ENCODE data around the gene ABCB8.
"Not testable (repeated sequence)": the region's sequence is repeated elsewhere in the genome, so short reads cannot be mapped to it uniquely, and the experiment has no call there.

ABCB8 gene

DNA sequence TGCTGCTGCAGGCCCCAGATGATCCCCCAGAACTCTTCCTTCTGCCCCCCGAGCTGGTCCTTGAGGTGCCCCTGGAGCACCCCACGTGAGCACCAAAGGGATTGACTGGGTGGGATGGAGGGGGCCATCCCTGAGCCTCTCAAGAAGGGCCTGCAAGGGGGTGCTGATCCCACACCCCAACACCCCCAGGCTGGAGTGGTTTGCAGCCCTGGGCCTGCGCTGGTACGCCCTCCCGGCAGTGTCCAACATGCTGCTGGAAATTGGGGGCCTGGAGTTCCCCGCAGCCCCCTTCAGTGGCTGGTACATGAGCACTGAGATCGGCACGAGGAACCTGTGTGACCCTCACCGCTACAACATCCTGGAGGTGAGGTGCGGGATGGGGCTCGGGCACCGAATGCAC is 29.2 kb upstream of the ABCB8 start:
- no peak for DNase-seq

- no peak for DNase-seq
Observed at GRCh38 chr7:150999497-151000230, 28.6 kb upstream of the ABCB8 start.

DNA sequence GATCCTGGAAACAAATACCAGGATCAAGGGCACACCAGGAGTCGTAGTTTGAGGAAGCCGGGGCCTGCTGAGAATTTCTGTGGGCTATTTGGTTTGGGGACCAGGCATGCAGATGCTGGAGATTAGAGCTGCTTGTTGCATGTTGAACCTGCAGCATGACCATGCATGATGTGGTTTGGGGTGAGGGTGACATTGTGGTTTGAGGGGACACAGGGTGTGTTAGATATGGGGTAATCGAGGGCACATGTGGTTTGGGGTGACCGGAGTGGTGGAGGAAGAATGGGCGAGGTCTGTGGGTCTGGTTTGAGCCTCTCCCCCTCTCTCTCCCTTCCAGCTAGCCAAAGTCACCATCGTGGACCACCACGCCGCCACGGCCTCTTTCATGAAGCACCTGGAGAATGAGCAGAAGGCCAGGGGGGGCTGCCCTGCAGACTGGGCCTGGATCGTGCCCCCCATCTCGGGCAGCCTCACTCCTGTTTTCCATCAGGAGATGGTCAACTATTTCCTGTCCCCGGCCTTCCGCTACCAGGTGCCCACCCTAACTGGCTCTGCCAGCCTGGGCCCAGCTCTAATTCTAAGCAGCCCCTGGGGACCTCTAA is 27.3 kb upstream of the ABCB8 start:
- DNase-seq: no peak

GRCh38 chr7:151001546-151001945 is 26.7 kb upstream of the ABCB8 start:
- DNase-seq: no peak

DNA sequence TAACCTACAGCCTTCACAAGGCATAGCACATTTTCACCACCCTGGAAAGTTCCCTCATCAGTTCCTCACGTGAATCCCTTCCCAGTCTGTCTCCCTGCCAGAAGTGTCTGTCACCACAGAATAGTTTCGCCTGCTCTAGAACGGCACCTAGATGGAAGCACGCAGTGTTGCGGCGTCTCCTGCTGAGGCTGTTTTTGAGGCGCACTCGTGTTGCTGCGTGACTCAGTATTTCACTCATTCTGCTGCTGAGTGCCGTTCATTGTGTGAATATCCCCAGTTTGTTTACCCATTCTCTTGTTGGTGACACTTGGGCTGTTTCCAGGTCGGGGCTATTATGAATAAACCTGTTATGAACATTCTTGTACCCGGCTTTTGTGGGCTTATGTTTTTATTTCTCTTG is 24.7 kb upstream of the ABCB8 start:
- DNase-seq: no peak

DNA sequence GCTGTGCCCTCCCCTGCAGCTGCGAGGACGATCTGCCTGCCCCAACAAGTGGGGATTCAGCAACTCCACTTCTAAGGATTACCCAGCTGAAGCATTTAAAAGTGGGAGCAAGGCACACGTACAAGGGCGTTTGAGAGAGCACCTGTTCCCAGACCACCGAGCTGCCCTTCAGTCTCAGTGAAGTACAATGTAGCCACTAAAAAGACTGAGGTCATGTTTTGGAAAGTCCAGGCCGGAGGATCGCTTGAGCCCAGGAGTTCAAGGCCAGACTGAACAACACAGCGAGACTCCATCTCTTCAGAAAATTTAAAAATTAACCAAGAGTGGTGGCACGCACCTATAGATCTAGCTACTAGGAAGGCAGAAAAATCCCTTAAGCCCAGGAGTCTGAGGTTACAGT is 22.7 kb upstream of the ABCB8 start:
- no peak for DNase-seq

GRCh38 chr7:151006590-151007300 is 21.5 kb upstream of the ABCB8 start:
- DNase-seq: no peak

- DNase-seq: no peak
Observed at GRCh38 chr7:151007469-151007898, 20.8 kb upstream of the ABCB8 start.

GRCh38 chr7:151008143-151008510 is 20.1 kb upstream of the ABCB8 start:
- DNase-seq: no peak

DNA sequence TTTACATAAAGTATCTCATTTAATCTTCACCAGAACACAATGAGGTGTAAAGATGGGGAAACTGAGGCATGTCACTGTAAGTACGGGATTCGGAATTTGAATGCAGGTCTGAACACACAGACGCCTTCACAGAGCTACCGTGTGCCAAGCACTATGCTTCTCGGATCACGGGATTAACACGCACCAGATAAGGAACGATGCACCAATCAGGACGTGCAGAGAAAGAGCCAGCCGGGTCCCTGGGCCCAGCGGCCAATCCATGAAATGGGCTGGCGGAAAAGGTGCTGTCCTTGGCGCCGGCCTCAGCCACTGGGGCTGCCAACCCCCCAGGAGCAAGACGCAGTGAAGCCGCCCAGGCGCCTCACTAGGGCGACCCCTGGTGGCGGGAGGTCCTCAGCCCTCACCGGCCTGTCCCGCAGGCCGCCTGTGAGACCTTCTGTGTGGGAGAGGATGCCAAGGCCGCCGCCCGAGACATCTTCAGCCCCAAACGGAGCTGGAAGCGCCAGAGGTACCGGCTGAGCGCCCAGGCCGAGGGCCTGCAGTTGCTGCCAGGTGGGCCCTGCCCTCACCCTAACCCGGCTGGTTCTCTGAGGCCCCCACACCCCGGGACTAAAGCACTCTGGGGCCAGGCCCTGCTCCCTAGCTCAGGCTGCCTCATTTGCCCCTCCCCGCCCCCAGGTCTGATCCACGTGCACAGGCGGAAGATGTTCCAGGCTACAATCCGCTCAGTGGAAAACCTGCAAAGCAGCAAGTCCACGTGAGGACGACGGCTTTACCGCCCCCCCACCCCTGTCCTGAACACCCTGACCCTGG is 19.5 kb upstream of the ABCB8 start:
- peak; percentile 48 to 49 for DNase-seq

DNA sequence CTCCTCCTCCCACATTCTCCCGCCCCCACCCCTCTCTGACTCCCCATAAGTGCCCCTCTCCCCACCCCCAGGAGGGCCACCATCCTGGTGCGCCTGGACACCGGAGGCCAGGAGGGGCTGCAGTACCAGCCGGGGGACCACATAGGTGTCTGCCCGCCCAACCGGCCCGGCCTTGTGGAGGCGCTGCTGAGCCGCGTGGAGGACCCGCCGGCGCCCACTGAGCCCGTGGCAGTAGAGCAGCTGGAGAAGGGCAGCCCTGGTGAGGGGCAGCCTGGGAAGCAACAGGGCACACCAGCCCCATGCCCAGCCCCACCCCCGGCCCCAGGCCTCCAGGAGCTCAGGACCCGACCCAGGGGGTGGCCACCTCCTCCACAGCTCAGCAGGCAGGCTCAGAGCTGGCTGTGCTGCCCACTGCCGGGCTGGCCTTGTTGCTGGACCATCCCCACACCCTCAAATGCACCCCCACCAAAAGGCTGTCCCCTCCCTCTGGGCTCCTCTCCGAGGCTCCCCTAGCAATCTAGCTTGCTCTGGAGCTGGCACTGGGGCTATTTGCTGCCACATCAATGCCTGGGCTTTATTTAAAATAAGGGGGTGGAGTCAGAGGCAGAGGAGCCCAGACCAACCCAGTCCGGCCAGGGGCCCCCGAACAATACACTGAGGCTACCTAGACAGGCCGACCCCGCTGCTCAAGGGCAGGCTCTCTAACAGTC is 18.8 kb upstream of the ABCB8 start:
- no peak for DNase-seq

- no peak for DNase-seq
Observed at GRCh38 chr7:151010037-151010306, 18.3 kb upstream of the ABCB8 start.

- DNase-seq: peak in 1 of 2 donors; percentile 12
Observed at GRCh38 chr7:151010307-151011096, 17.7 kb upstream of the ABCB8 start.

DNA sequence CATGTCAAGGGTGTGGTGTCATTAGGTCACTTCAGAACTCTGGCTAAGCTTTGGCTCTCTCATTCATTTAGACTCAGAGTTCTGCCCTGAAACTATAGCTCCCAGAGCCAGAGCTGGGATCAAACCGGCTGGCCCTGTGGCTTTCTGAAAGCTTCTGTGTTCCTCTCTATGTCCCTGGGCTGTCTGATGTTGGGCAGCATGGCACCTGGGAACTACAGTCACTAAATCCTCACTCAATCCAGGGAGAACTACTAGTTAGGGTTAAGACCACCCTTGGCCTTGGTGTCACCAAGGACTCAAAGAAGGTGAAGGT is 17.2 kb upstream of the ABCB8 start:
- DNase-seq: no peak

DNA sequence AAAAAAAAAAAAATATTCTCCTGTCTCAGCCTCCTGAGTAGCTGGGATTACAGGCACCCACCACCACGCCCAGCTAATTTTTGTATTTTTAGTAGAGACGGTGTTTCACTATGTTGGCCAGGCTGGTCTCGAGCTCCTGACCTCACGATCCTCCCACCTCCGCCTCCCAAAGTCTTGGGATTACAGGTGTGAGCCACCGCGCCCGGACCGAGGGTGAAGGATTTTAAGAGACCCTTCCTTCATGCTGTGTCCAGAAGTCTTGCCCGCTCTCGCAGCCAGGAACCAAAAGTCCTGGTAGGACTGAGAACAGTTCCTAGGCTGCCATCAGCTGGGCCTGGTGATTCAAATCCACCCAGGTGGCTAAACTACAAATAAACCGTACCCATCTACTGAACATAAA is 16.6 kb upstream of the ABCB8 start:
- DNase-seq: not testable (repeated sequence)

DNA sequence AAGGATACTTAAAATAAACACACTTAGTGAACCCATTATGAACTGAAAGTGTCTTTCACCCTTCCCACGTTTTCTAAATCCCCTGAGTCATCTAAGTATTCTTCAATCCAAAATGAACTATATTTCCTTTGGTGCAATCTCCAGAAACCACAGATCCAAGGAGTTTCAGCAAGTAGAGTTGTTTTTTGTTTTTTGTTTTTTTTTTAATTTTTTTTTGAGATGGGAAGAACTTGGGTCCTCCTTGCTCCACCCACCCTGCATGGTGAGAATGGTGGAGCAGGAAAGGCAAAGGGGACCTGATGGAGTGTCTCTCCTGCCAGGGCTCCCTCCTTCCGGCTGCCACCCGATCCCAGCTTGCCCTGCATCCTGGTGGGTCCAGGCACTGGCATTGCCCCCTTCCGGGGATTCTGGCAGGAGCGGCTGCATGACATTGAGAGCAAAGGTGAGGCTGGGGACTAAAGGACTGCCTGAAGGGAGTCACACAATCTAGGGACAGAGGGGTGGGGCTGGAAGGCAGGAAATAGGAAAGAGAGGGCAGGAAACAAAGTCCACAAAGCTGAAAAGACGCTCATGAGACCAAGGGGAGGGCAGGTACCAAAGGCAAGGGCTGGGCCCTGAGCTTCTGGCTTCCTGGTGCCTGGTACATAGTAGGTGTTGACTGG is 16.1 kb upstream of the ABCB8 start:
- no peak for DNase-seq

DNA sequence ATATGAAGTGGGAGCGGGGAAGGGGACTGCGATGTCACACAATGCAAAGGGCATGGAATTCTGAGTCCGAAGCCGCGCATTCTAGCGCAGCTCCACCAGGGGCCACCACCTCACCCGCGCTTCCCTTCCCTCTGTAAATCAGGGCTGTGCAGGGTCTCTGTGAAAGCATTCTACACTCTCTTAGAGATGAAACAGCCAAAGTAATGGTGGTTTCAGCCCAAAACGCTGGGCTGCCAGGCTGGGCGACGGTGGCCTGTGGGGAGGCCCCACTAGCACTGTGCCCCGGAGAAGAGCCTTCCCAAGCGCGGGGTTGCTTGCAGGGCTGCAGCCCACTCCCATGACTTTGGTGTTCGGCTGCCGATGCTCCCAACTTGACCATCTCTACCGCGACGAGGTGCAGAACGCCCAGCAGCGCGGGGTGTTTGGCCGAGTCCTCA is 15.3 kb upstream of the ABCB8 start:
- peak in 1 of 2 donors; percentile 41 for DNase-seq

DNA sequence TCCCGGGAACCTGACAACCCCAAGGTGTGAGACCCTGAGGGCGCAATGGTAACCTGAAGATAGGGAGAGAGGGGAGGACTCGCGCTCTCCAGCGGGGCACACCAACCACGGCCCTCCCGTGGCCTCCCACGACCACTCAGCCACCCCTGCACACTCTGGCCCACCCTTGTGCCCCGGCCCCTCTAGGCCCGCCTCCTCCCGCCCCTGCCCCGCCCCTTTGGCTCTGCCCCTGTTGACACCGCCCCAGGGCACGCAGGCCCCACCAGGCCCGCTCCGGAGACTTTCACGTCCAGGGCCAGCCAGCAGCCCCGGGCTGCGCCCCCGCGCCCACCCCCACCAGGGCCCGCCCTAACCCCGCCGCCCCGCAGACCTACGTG is 14.9 kb upstream of the ABCB8 start:
- DNase-seq: no peak

- DNase-seq: peak; percentile 35 to 39
Observed at GRCh38 chr7:151013733-151014497, 14.3 kb upstream of the ABCB8 start.

- DNase-seq: no peak
Observed at GRCh38 chr7:151014950-151015349, 13.3 kb upstream of the ABCB8 start.

- DNase-seq: no peak
Observed at GRCh38 chr7:151015967-151016366, 12.3 kb upstream of the ABCB8 start.
